HepG2 (cell line): ENCODE measurements around the gene F2RL3. TPM values are rescaled to one million over a fixed set of nuclear protein-coding genes. Genes with fewer than 3 reads are reported as not detected.

Experiments
- ATAC-seq: fragments of 200-7000 bp; cut with Tn5 transposase; 3 replicates; pipeline ENCODE4 v1.9.1; 2020; ENCODE audit warnings: mild to moderate bottlenecking, moderate library complexity
- BruUV-seq: library from RNA; stranded (reverse); fragments of 400-500 nt; replicated peaks from 2 replicates; lab custom pipeline; 2021; lab: Mats Ljungman, UMichigan
- CTCF ChIA-PET: fragments of 300-600 bp; formaldehyde crosslinking; extraction: SDS; loops from one replicate; lab custom pipeline; 2021; ENCODE audit warnings: low total read pairs, inconsistent platforms, low intra/inter-chr PET ratio; lab: Yijun Ruan, JAX
- POLR2A ChIA-PET: fragments of 350-600 bp; sonication (Branson Sonifier 250); formaldehyde crosslinking; loops from one replicate; lab custom pipeline; 2020; ENCODE audit warnings: antibody characterized with exemption, inconsistent platforms; lab: Yijun Ruan, JAX
- DNase-seq: peaks from one replicate; pipeline ENCODE4 v3.0.0-alpha.2; 2015; ENCODE audit warnings: low spot score
- FAIRE-seq: peaks from 3 replicates; lab custom pipeline; 2011; peaks lifted over from hg19 to GRCh38; lab: Jason Lieb, UNC
- H2AFZ ChIP-seq: one replicate; pipeline ENCODE4 v1.6.1; 2011; ENCODE audit warnings: low read length, inconsistent platforms
- H3K27ac ChIP-seq: fragments of 300-600 bp; 3 replicates; pipeline ENCODE4 v1.8.0; 2011; ENCODE audit warnings: mixed run types, mild to moderate bottlenecking, mixed read lengths, low read length, inconsistent platforms; ENCODE audit not compliant: insufficient read depth; ENCODE audit errors: extremely low read length
- H3K27me3 ChIP-seq, 2 experiments: fragments of 200-600 bp in 1 of 2; 2 replicates in 1 of 2; 3 replicates in 1 of 2; pipeline versions ENCODE4 v1.6.0 to v1.8.0; 2011; ENCODE audit warnings: low read length in 2 of 2, mild to moderate bottlenecking in 2 of 2, moderate library complexity in 2 of 2, inconsistent platforms in 1 of 2; ENCODE audit not compliant: insufficient read depth in 2 of 2, control insufficient read depth in 1 of 2
- H3K36me3 ChIP-seq, 2 experiments: fragments of 200-600 bp in 1 of 2; replicated peaks in 1 of 2; 2 replicates in 1 of 2; 3 replicates in 1 of 2; pipeline versions ENCODE4 v1.5.1 to v1.8.0; 2011; ENCODE audit warnings: low read length in 2 of 2, inconsistent platforms in 1 of 2; ENCODE audit not compliant: insufficient read depth in 2 of 2, control insufficient read depth in 1 of 2
- H3K4me1 ChIP-seq: 2 replicates; pipeline ENCODE4 v1.5.1; 2012; ENCODE audit warnings: low read length, inconsistent platforms; ENCODE audit not compliant: insufficient read depth
- H3K4me2 ChIP-seq: 2 replicates; pipeline ENCODE4 v1.6.0; 2011; ENCODE audit warnings: low read depth, low read length, inconsistent platforms
- H3K4me3 ChIP-seq, 3 experiments: fragments of 200-600 bp in 1 of 3; sonication (generic), shearing (Covaris generic) in 1 of 3; replicated peaks in 1 of 3; 2 replicates each; pipeline ENCODE4 v1.5.1; 2011 to 2016; ENCODE audit warnings: low read length in 3 of 3, inconsistent platforms in 2 of 3, low read depth in 2 of 3, mild to moderate bottlenecking in 2 of 3, control low read depth in 1 of 3, mixed read lengths in 1 of 3; ENCODE audit not compliant: insufficient read depth in 1 of 3
- H3K79me2 ChIP-seq: one replicate; pipeline ENCODE4 v1.6.1; 2011; ENCODE audit warnings: low read length, inconsistent platforms; ENCODE audit not compliant: insufficient read depth
- H3K9ac ChIP-seq: 2 replicates; pipeline ENCODE4 v1.6.0; 2011; ENCODE audit warnings: mild to moderate bottlenecking, low read depth, low read length, inconsistent platforms; ENCODE audit not compliant: insufficient read depth
- H3K9me3 ChIP-seq: 2 replicates; pipeline ENCODE4 v1.5.1; 2012; ENCODE audit warnings: mild to moderate bottlenecking, low read length
- H4K20me1 ChIP-seq: 2 replicates; pipeline ENCODE4 v1.6.0; 2011; ENCODE audit warnings: inconsistent platforms, mild to moderate bottlenecking, low read length, moderate library complexity; ENCODE audit not compliant: insufficient read depth
- EP300 ChIP-seq, 3 experiments: sonication (generic) in 1 of 3; formaldehyde crosslinking in 1 of 3; IDR thresholded peaks; 2 replicates each; pipeline versions ENCODE4 v1.5.1 to v1.6.1; 2011 to 2020; ENCODE audit warnings: low read depth in 2 of 3, low read length in 2 of 3, borderline replicate concordance in 1 of 3, improper control_type of control experiment in 1 of 3, mild to moderate bottlenecking in 1 of 3, missing genetic modification reagents in 1 of 3, moderate library complexity in 1 of 3
- HNRNPLL ChIP-seq: fragments of 200-400 bp; formaldehyde crosslinking; IDR thresholded peaks from 2 replicates; pipeline ENCODE4 v1.6.1; 2017; ENCODE audit warnings: mild to moderate bottlenecking, low read depth, low read length; ENCODE audit not compliant: poor library complexity, severe bottlenecking
- POLR2AphosphoS2 ChIP-seq: IDR thresholded peaks from 2 replicates; pipeline ENCODE4 v1.6.1; 2011; ENCODE audit warnings: low read depth, low read length, improper control_type of control experiment
- PPARG ChIP-seq: conservative IDR thresholded peaks from 2 replicates; pipeline ENCODE4 v1.6.1; 2016; ENCODE audit warnings: missing biosample characterization, missing genetic modification reagents
- SKI ChIP-seq: fragments of 450-650 bp; IDR thresholded peaks from one replicate; pipeline ENCODE4 v1.6.1; 2018; ENCODE audit warnings: mild to moderate bottlenecking; ENCODE audit not compliant: partially characterized antibody
- TBX3 ChIP-seq: fragments of 450-650 bp; IDR thresholded peaks from 2 replicates; pipeline ENCODE4 v1.6.1; 2017; ENCODE audit warnings: antibody characterized with exemption, mild to moderate bottlenecking, inconsistent platforms, borderline replicate concordance
- ZHX2 ChIP-seq, 2 experiments: sonication (generic) in 1 of 2; formaldehyde crosslinking in 1 of 2; IDR thresholded peaks; 2 replicates each; pipeline versions ENCODE4 v1.6.1 to v1.9.0; 2014 to 2022; ENCODE audit warnings: antibody characterized with exemption in 1 of 2, borderline replicate concordance in 1 of 2, inconsistent platforms in 1 of 2, low read depth in 1 of 2, missing genetic modification reagents in 1 of 2
- ZMAT3 ChIP-seq: sonication (generic); formaldehyde crosslinking; conservative IDR thresholded peaks from 2 replicates; pipeline ENCODE4 v1.7.0; 2021; ENCODE audit warnings: missing genetic modification reagents
- ZNF510 ChIP-seq: sonication (generic); formaldehyde crosslinking; IDR thresholded peaks from 2 replicates; pipeline ENCODE4 v1.4.0; 2020; ENCODE audit warnings: low read depth, mild to moderate bottlenecking, missing genetic modification reagents
- WGBS: methylation state at CpG from one replicate; pipeline ENCODE4 v1.1.6; 2017; ENCODE audit warnings: low lambda C conversion rate; 5-methylcytosine and 5-hydroxymethylcytosine counted together
- in situ Hi-C: cut with HindIII; loops from 2 replicates; pipeline ENCODE4 v1.10.0; 2017; ENCODE audit warnings: low pct_unique_long_range_greater_than_20kb; ENCODE audit not compliant: extremely low pct_ligation_motif_present
- intact Hi-C: fragments of 100-400 bp; cut with micrococcal nuclease; formaldehyde crosslinking; loops from one replicate; pipeline ENCODE4 v1.10.0; 2022; ENCODE audit not compliant: unreplicated experiment
- polyA plus RNA-seq, 8 experiments: library from polyadenylated mRNA; depleted of rRNA in 3 of 8; stranded (reverse) in 7 of 8; unstranded in 1 of 8; fragments of >200 nt; fragmentation: Illumina TruSeq in 4 of 8; extraction: Trizol in 4 of 8; gene quantifications; 2 replicates each; pipeline versions ENCODE4 v1.2.1 to v1.2.3, GENCODE V29; 2011 to 2016; ENCODE audit warnings: low read depth in 4 of 8, missing spikeins in 1 of 8, mixed read lengths in 1 of 8; ENCODE audit not compliant: insufficient read depth in 1 of 8
- total RNA-seq, 5 experiments: library from RNA; depleted of rRNA; stranded (reverse); fragments of >200 nt; fragmentation: Illumina TruSeq; extraction: Trizol; gene quantifications; 2 replicates each; pipeline ENCODE4 v1.2.3, GENCODE V29; 2016; ENCODE audit warnings: low read depth in 1 of 5
- TF ChIP-seq, protein P1 (sequence below): sonication (generic); formaldehyde crosslinking; IDR thresholded peaks from 2 replicates; pipeline ENCODE4 v1.4.0; 2020; ENCODE audit warnings: mild to moderate bottlenecking, missing genetic modification reagents

The F2RL3 gene
- total and polyA plus RNA-seq, 2 of the 13 experiments (the other 11 are each of a cell fraction or from before 2014, with no cell fraction given) = not detected

DNA sequence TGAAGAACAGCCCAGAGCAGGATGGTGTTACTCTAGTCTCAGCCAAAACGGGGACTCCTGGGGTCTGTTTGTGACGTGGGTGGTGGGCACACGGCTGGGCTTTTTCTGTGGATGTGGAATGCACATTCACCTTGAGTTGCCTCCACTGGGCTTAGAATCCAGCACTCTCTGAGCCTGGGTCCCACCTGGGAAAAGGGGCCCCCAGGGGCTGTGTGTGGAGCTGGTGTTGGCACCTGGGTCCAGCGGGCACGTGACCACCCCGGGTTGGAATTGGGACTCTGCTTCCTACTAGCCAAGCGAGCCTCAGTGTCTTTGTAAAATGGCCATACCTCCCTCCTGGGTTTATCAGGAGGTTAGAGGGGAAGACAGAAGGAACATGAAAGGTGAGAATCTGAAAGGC, 29.2 kb upstream of the F2RL3 start:
- Histone ChIP-seq H4K20me1 (no peaks in the 10 kb centered on the region), H3K27ac (no peak overlapping the region), H3K4me3 (no peak overlapping the region), H3K4me1 (no peaks in the 10 kb centered on the region), H3K9ac (no peak overlapping the region), H3K36me3 (peaks cover 11 to 29% of the 10 kb centered on the region in 2 experiments; a peak in 4 of 5 replicates), H3K27me3 (no peaks in the 10 kb centered on the region), H3K9me3 (no peaks in the 10 kb centered on the region), H2AFZ (no peak overlapping the region), H3K79me2 (no peaks in the 10 kb centered on the region), H3K4me2 (no peak overlapping the region)
- FAIRE-seq (no peak), DNase-seq (no peak), ATAC-seq (no peak)
- intact Hi-C loops (no loop called here), in situ Hi-C loops (no loop called here)
- WGBS = 92% methylated on average over 4 of the region's 7 CpGs
- CTCF ChIA-PET = no interaction called here
- TF ChIP-seq TBX3 = no peak
- no peak for TF ChIP-seq ZNF510 (CRISPR knock-in tag)
- TF ChIP-seq HNRNPLL = no peak
- no peak for TF ChIP-seq SKI
- TF ChIP-seq EP300 (IDR thresholded peaks at IDR 0.05; ENCODE audit: low read depth in 2 of 2, low read length in 2 of 2) = no peak
- TF ChIP-seq EP300 (CRISPR knock-in tag; IDR thresholded peaks at IDR 0.05; ENCODE audit: borderline replicate concordance) = no peak
- TF ChIP-seq POLR2AphosphoS2 = no peak
- no peak for TF ChIP-seq PPARG
- no peak for TF ChIP-seq ZMAT3 (CRISPR knock-in tag)
- no peak for TF ChIP-seq ZHX2 (IDR thresholded peaks at IDR 0.05; ENCODE audit: low read depth)
- no peak for TF ChIP-seq ZHX2 (CRISPR knock-in tag; IDR thresholded peaks at IDR 0.05; ENCODE audit: borderline replicate concordance)
- TF ChIP-seq, protein P1, sequence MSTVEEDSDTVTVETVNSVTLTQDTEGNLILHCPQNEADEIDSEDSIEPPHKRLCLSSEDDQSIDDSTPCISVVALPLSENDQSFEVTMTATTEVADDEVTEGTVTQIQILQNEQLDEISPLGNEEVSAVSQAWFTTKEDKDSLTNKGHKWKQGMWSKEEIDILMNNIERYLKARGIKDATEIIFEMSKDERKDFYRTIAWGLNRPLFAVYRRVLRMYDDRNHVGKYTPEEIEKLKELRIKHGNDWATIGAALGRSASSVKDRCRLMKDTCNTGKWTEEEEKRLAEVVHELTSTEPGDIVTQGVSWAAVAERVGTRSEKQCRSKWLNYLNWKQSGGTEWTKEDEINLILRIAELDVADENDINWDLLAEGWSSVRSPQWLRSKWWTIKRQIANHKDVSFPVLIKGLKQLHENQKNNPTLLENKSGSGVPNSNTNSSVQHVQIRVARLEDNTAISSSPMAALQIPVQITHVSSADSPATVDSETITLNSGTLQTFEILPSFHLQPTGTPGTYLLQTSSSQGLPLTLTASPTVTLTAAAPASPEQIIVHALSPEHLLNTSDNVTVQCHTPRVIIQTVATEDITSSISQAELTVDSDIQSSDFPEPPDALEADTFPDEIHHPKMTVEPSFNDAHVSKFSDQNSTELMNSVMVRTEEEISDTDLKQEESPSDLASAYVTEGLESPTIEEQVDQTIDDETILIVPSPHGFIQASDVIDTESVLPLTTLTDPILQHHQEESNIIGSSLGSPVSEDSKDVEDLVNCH (CRISPR knock-in tag) = no peak
- no TSS peak for BruUV-seq
- POLR2A ChIA-PET = no interaction called here
